K562 (cell line): ENCODE results near the gene MECP2. TPM values are rescaled to one million over a fixed set of nuclear protein-coding genes. Genes with fewer than 3 reads are reported as not detected.

Experiments used
- CREBBP ChIP-seq: IDR thresholded peaks from one replicate; pipeline ENCODE4 v1.6.1; 2012; ENCODE audit warnings: low read depth, mild to moderate bottlenecking, control low read depth, inconsistent platforms, low read length
- E2F5 ChIP-seq: sonication (generic); formaldehyde crosslinking; IDR thresholded peaks from 2 replicates; pipeline ENCODE4 v1.8.0; 2022; ENCODE audit warnings: mild to moderate bottlenecking, missing genetic modification reagents
- E2F8 ChIP-seq: fragments of 450-650 bp; IDR thresholded peaks from 2 replicates; pipeline ENCODE4 v1.7.1; 2018; ENCODE audit warnings: mild to moderate bottlenecking, low read depth; ENCODE audit not compliant: partially characterized antibody
- EGR1 ChIP-seq: fragments of 450-650 bp; conservative IDR thresholded peaks from 2 replicates; pipeline ENCODE4 v1.6.1; 2017; ENCODE audit warnings: mild to moderate bottlenecking
- HNRNPUL1 ChIP-seq: fragments of 200-400 bp; formaldehyde crosslinking; IDR thresholded peaks from 2 replicates; pipeline ENCODE4 v1.6.1; 2017; ENCODE audit warnings: low read length
- KLF13 ChIP-seq: fragments of 450-650 bp; IDR thresholded peaks from 2 replicates; pipeline ENCODE4 v1.6.1; 2016; ENCODE audit warnings: missing genetic modification characterization, low read depth, mild to moderate bottlenecking, missing compliant biosample characterization, moderate library complexity, borderline replicate concordance
- LEF1 ChIP-seq: fragments of 450-650 bp; IDR thresholded peaks from 2 replicates; pipeline ENCODE4 v1.6.1; 2016; ENCODE audit warnings: mild to moderate bottlenecking
- MAFG ChIP-seq: fragments of 450-650 bp; conservative IDR thresholded peaks from 2 replicates; pipeline ENCODE4 v1.6.1; 2016; ENCODE audit warnings: missing genetic modification characterization, missing compliant biosample characterization
- NFE2 ChIP-seq: IDR thresholded peaks from 2 replicates; pipeline ENCODE4 v1.6.1; 2014; ENCODE audit warnings: antibody characterized with exemption, low read depth
- RB1 ChIP-seq: fragments of 450-650 bp; IDR thresholded peaks from 2 replicates; pipeline ENCODE4 v1.6.1; 2017; ENCODE audit warnings: low read depth, mild to moderate bottlenecking
- SIN3B ChIP-seq: fragments of 450-650 bp; IDR thresholded peaks from 2 replicates; pipeline ENCODE4 v1.6.1; 2017; ENCODE audit warnings: low read depth, mild to moderate bottlenecking, moderate library complexity
- SMARCB1 ChIP-seq: IDR thresholded peaks from 2 replicates; pipeline ENCODE4 v1.6.1; 2011; ENCODE audit warnings: improper control_type of control experiment, low read depth; ENCODE audit not compliant: insufficient read length
- ZBTB49 ChIP-seq: sonication (generic); formaldehyde crosslinking; IDR thresholded peaks from 2 replicates; pipeline ENCODE4 v1.8.0; 2022; ENCODE audit warnings: missing genetic modification reagents, mild to moderate bottlenecking, borderline replicate concordance
- ZBTB5 ChIP-seq: fragments of 450-650 bp; IDR thresholded peaks from 2 replicates; pipeline ENCODE4 v1.6.1; 2017; ENCODE audit warnings: antibody characterized with exemption
- ZNF12 ChIP-seq: sonication (generic); formaldehyde crosslinking; IDR thresholded peaks from 2 replicates; pipeline ENCODE4 v1.4.0; 2020; ENCODE audit warnings: mild to moderate bottlenecking, missing genetic modification reagents
- ZNF512 ChIP-seq: IDR thresholded peaks from 2 replicates; pipeline ENCODE4 v1.6.1; 2016; ENCODE audit warnings: missing genetic modification characterization, missing compliant biosample characterization
- polyA plus RNA-seq, 8 experiments: library from polyadenylated mRNA; depleted of rRNA in 4 of 8; stranded (reverse) in 5 of 8; unstranded in 3 of 8; fragments of >200 nt; fragmentation: Nextera tagmentation in 2 of 8; fragmentation: Illumina TruSeq in 1 of 8; extraction: Ambion mirVana in 2 of 8; extraction: Trizol in 1 of 8; gene quantifications; 2 replicates each; pipeline versions ENCODE4 v1.2.1 to v1.2.3, GENCODE V29; 2011 to 2014; ENCODE audit warnings: inconsistent platforms in 1 of 8, missing spikeins in 1 of 8
- total RNA-seq, 7 experiments: library from RNA; depleted of rRNA in 6 of 7; stranded (reverse); fragments of >200 nt in 6 of 7; fragmentation: Illumina TruSeq in 2 of 7; extraction: Trizol in 2 of 7; gene quantifications; 2 replicates each; pipeline versions ENCODE4 v1.2.1 to v1.2.3, GENCODE V29; 2011 to 2021; ENCODE audit warnings: low replicate concordance in 1 of 7

The MECP2 gene
- total and polyA plus RNA-seq, 9 of the 15 experiments (the other 6 are each of a cell fraction or from before 2014, with no cell fraction given) = 2.1 to 50.9 (median 30.5) TPM

- no peak for TF ChIP-seq E2F8
- no peak for TF ChIP-seq ZBTB5
- TF ChIP-seq E2F5 = no peak
- TF ChIP-seq ZBTB49 (CRISPR knock-in tag) = no peak
- no peak for TF ChIP-seq ZNF12 (CRISPR knock-in tag)
- TF ChIP-seq RB1 = no peak
- TF ChIP-seq ZNF512 (tag) = no peak
- TF ChIP-seq CREBBP = no peak
- TF ChIP-seq SIN3B = no peak
- peak; percentile 62 for TF ChIP-seq NFE2
- no peak for TF ChIP-seq HNRNPUL1
- no peak for TF ChIP-seq EGR1
- peak; percentile 88 for TF ChIP-seq SMARCB1
- TF ChIP-seq KLF13 (tag) = no peak
- no peak for TF ChIP-seq MAFG (tag)
- peak; percentile 78 for TF ChIP-seq LEF1
These were observed 26.0 kb upstream of the MECP2 start (continued) for GRCh38 chrX:154123241-154124219.
